Esophagus squamous epithelium (tissue), 4 donors: ENCODE results near the gene RSU1.

Source experiments
- POLR2A ChIP-seq, 4 donors: fragments of 450-650 bp; IDR thresholded peaks; one replicate each; pipeline ENCODE4 v1.6.1; 2017; ENCODE audit warnings: antibody characterized with exemption in 4 of 4, mild to moderate bottlenecking in 4 of 4, moderate library complexity in 3 of 4
- TF ChIP-seq, protein P1 (sequence below), 6 experiments: fragments of 450-650 bp in 4 of 6; fragments of 200-600 bp in 2 of 6; sonication (generic) in 2 of 6; IDR thresholded peaks; one replicate each; pipeline ENCODE4 v1.5.1; 2016 to 2019; ENCODE audit warnings: antibody characterized with exemption in 6 of 6, mild to moderate bottlenecking in 4 of 6, moderate library complexity in 4 of 6

DNA sequence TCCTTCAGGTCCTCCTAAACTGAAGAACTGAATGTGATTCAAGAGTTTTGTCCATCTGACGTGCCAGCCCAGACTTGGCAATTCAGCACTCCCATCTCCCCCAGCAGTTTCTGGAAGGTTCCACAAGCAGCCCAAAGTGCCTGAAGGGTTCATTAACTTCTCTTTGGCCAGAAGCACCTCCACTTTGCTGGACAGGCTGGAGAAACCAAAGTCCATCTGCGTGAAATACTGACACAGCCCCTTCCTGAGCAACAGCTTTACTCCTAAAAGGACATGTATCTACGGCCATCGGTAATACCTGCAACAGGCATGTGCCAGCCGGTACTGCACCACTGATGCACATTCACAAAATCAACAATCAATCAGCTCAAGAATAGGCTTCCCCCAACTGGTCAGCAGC is 48.5 kb downstream of the RSU1 start:
- TF ChIP-seq, protein P1, sequence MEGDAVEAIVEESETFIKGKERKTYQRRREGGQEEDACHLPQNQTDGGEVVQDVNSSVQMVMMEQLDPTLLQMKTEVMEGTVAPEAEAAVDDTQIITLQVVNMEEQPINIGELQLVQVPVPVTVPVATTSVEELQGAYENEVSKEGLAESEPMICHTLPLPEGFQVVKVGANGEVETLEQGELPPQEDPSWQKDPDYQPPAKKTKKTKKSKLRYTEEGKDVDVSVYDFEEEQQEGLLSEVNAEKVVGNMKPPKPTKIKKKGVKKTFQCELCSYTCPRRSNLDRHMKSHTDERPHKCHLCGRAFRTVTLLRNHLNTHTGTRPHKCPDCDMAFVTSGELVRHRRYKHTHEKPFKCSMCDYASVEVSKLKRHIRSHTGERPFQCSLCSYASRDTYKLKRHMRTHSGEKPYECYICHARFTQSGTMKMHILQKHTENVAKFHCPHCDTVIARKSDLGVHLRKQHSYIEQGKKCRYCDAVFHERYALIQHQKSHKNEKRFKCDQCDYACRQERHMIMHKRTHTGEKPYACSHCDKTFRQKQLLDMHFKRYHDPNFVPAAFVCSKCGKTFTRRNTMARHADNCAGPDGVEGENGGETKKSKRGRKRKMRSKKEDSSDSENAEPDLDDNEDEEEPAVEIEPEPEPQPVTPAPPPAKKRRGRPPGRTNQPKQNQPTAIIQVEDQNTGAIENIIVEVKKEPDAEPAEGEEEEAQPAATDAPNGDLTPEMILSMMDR (IDR thresholded peaks at IDR 0.05): no peak
- TF ChIP-seq POLR2A (IDR thresholded peaks at IDR 0.05): no peak
